DMS114 treated with DMSO at 0.1 percent for 48 hours (cell line): ENCODE results near the gene RNF223.

Source experiments
- DNase-seq: peaks from one replicate; lab custom pipeline; 2025; ENCODE audit not compliant: unreplicated experiment; lab: John Stamatoyannopoulos, UW

The RNF223 gene

DNA sequence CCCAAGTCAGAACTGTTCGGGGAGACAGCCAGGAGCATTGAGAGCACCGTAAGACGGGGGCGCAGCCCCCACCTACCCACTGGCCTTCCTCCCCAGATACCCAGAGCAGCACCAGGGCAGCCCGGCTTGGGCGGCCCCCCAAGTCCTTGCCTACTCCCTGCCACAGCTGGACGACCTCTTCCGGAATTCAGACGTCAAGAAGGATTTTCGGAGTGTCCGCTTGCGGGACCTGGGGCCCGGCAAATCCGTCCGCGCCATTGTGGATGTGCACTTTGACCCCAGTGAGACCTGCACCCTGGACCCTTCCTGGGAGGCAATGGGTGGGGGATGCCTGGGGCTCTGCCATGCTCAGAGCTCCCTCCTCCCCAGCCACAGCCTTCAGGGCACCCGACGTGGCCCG lies 26.7 kb downstream of the RNF223 start:
- DNase-seq: no peak

DNA sequence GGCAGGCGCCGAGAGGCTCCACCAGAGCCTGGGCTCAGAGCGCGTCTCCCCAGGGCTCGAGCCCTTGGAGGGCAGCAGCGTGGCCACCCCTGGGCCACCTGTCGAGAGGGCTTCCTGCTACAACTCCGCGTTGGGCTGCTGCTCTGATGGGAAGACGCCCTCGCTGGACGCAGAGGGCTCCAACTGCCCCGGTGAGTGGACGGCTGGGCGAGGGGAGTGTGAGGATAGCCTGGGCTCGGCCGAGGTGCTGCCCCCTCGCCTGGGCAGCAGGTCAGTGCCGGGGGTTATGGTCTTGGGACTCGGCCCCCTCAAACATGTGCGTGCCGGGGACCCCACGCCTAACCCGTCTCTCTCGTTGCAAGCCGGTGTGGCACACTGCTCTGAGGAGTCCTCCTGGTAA lies 27.3 kb downstream of the RNF223 start:
- no peak for DNase-seq

GRCh38 chr1:1046243-1046642 lies 27.9 kb downstream of the RNF223 start:
- DNase-seq: no peak

DNA sequence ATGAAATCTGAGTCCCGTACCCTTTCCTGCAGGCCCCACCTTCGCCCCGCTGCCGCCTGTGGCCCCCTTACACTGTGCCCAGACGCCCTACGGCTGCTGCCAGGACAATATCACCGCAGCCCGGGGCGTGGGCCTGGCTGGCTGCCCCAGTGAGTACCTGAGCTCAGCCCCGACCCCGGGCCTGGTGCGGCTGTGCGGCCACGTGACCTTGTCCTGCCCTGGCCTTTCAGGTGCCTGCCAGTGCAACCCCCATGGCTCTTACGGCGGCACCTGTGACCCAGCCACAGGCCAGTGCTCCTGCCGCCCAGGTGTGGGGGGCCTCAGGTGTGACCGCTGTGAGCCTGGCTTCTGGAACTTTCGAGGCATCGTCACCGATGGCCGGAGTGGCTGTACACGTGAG lies 29.0 kb downstream of the RNF223 start:
- DNase-seq: no peak

DNA sequence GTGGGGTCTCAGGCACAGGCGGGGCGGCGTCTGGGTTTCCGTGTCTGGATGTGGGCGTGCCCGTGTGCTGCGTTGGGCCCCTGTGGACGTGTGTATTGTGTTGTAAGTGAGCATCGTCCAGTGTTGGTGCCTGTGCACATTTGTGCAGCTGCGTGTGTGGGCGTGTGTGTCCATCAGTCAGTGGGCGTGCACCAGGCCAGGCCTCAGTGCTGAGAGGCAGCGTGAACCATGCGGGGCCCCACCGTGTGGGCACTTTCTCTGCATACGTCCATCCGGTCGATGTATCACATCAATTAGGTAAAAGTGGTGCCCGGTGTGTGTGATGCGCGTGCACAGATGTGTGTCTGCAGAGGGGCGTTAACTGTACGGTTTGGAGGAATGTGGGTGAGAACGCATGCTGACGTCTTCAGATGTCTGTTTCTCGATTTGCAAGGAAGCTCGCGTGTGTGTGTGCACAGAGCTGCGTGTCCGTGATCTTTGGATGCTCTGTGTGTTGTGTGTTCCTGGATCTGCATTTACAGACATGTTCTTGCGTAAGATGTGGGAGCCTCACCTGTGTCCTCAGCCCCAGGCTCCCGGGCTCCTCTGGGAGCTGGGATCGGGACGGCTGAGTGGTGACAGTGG lies 29.5 kb downstream of the RNF223 start:
- no peak for DNase-seq

- no peak for DNase-seq
Measured at GRCh38 chr1:1043921-1044320, 30.2 kb downstream of the RNF223 start.

DNA sequence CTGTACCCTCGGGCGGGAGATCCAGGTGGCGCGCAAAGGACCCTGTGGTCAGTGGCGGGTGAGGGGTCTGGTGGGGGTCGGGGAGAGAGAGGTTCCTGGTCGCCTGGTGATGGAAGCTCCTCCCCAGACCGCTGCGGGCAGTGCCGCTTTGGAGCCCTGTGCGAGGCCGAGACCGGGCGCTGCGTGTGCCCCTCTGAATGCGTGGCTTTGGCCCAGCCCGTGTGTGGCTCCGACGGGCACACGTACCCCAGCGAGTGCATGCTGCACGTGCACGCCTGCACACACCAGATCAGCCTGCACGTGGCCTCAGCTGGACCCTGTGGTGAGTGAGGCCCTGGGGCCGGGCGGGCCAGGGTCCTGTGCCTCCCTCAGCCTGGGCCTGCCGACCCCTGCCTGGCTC lies 30.7 kb downstream of the RNF223 start:
- DNase-seq: no peak

DNA sequence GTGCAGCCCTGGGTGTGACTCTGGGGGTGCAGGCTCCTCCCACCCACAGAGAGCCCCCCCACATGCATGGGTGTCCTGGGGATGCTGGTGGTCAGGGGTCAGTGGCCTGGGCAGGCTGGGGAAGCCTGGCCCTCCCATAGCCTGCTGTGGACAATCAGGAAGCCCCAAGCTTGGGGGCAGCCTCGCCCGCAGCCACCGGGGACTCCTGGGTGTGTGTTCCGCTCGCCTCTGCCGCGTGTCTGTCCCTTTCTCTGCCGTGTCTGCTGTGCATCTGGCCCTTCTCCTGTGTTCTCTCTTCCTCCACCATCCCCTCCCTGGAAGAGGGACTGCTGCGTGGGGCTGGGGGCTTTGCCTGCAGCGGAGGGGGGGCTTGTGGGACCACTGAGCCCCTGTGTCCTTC lies 31.3 kb downstream of the RNF223 start:
- no peak for DNase-seq

GRCh38 chr1:1041873-1042272 lies 32.2 kb downstream of the RNF223 start:
- DNase-seq: no peak

GRCh38 chr1:1041092-1041523 lies 33.0 kb downstream of the RNF223 start:
- no peak for DNase-seq

GRCh38 chr1:1040004-1040991 lies 33.8 kb downstream of the RNF223 start:
- DNase-seq: no peak

DNA sequence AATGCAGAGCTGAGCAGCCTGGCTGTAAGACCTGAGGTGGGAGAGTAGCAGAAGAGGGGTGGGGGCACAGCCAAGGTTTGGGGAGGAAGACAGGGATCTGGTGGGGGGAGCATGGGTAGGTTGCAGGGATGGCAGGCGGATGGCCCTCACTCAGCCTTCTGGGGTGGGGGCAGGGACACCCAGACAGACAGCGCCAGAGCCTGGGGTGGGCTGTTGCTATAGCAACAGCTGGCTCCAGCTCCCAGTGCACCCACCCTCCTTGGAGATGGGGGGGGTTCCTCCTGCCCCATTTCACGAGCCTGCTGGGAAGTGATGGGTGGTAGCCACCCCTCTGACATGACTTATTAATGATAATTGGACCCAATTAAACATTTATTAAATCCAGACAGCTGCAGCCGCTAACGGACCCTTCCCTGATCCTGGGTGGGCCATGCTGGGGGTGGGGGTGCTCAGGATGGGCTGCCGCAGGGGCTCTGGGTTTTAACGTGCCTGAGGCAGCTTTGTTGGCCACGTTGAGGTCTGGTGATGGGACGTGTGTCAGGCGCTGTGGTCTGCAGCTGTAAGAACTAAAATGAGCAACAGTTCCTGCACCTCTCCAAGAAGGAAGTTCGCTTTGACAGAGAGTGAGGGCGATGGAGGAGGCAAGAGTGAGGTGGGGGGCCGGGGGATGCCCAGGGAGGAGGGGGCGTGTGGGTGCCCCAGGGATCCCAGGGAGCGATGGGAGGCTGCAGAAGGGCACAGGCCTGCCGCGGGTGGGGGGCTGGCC lies 34.8 kb downstream of the RNF223 start:
- DNase-seq: no peak

DNA sequence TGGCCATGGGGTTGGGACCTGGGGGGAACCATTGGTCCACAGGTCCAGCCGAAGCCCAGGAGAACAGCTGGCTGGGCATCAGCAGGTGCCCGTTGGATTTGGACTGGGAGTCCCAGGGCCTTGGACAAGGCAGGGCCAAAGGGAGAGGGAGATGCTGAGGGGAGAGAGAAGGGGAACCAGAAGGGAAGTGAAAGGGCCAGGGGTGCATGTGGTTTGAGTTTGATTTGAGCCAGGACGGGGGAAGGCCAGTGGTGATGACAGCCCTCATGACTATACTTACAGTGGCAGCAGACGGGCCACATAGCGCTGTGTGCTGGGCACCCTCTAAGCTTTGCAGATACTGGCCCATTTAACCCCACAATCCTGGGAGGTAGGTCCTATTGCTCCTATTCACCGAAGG lies 35.4 kb downstream of the RNF223 start:
- no peak for DNase-seq

DNA sequence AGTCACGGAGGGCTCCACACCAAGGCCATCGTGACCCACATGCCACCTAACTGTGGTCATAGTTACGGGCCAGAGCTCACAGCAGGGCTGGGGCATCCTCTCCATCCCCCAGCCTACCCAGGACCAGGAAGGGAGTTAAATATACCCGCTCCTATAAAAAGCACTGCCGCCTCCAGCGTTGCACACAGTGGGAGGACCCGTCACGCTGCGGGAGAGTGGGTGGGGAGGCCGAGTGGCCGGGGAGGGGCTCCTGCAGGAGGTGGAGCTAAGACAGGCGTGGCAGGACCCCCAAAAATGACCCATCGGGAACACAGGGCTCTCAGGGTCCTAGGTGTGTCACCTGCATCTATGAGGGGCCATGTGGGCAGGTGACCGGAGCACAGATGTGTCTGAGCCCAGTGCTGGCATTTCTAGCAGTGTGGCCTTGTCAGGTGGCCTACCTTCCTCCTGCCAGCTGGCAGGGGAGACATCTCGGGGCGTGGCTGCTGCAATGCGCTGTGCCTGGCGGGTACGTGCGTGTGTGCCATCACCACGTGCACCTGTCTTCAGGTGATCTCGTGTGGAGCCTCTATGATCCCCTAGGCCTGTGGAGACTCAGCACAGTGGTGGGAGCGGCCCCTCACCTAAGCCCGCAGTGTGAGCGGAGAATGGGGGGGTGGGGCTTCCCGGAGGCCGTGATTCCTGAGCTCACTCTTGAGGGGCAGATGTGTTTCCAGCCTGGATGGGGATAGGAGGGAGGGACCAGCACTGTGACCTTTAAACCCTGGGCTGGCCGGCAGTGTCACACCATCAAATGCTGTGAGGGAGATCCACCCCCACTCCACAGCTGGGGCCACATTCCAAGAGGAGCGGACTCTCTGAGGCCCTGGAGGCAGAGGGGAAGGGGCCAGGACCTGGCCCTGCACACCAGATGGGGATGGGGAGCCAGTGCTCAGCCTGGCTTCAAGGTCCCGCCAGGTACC lies 36.5 kb downstream of the RNF223 start:
- no peak for DNase-seq

DNA sequence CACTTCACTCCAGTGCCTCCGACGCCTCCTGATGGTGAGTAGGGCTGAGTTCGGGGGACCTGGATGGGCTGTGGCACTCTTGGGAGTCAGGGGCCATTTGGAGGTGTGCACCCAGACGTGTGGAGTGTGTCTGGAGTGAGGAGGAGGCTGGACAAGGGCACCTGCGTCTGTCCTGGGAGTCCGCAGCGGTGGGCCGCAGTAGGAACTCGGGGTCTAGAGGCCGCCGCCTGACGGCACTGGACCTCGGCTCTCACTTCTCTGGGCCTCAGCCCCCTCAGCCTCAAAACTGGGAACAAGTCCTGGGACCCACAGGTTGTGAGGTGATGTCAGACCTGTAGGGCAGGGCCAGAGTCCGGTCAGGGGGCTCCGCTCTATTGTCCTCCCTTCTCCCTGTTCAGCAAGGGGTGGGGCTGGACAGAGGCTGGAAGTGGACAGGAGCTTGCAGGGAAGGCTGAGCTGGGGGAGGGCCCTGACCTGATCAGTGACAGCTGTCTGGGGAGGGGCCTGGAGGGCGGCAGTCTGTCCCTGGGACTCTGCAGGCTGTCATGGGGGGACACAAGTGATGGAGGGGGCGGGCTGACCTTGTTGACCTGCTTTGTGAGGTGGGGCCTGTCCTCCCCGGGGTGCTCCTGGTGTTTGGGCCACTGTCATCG lies 38.7 kb downstream of the RNF223 start:
- no peak for DNase-seq

GRCh38 chr1:1034439-1034781 lies 39.7 kb downstream of the RNF223 start:
- no peak for DNase-seq

GRCh38 chr1:1033731-1034438 lies 40.2 kb downstream of the RNF223 start:
- no peak for DNase-seq

DNA sequence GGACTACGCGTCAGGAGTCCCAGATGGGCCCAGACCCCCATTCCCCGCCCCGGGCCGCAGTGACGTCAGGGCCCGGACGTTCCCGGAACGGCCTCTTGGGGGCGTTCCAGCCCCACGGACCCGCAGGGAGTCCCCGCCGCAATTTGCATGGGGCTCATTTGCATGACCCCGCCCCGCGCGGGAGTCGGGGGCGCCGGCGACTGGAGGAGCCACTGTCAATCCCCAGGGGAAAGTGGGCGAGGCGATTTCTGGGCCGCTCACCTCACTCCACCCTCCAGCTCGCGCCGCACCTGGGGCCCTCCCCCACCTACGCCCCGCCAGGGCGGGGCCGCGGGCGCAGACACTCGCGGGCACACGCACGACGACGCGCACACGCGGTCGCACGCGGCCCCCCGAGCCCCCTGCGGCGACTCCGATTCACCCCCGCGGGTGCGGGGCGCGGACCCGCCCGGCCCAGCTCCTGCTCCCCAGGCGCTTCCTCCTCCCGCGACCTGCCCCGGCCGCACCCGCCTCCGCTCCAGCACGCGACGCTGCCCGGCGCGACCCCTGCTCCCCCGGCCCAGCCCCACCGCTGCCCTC lies 41.0 kb downstream of the RNF223 start:
- no peak for DNase-seq

- DNase-seq: no peak
Measured at GRCh38 chr1:1032424-1032823, 41.7 kb downstream of the RNF223 start.
